Tibial nerve (tissue), 4 donors: Measurements from ENCODE around the gene DDX10. TPM values are rescaled to one million over a fixed set of nuclear protein-coding genes. Genes with fewer than 3 reads are reported as not detected.

Experiments used
- DNase-seq, 2 donors: peaks; one replicate each; pipeline ENCODE4 v3.0.0-alpha.2; 2019; ENCODE audit warnings: low spot score in 2 of 2
- H3K27ac ChIP-seq, 4 donors: fragments of 200-600 bp; sonication (generic) in 3 of 4; one replicate each; pipeline ENCODE4 v1.5.1; 2017 to 2019; ENCODE audit warnings: mild to moderate bottlenecking in 1 of 4
- H3K27me3 ChIP-seq, 2 donors: fragments of 200-600 bp; sonication (generic) in 1 of 2; one replicate each; pipeline versions ENCODE4 v1.5.1 to v1.6.0; 2017 to 2019
- H3K36me3 ChIP-seq, 3 donors: fragments of 200-600 bp; sonication (generic); one replicate each; pipeline ENCODE4 v1.5.1; 2018 to 2019
- H3K4me1 ChIP-seq, 4 donors: fragments of 200-600 bp; sonication (generic) in 3 of 4; one replicate each; pipeline ENCODE4 v1.5.1; 2017 to 2019
- H3K4me3 ChIP-seq, 4 donors: fragments of 200-600 bp; sonication (generic) in 3 of 4; one replicate each; pipeline ENCODE4 v1.5.1; 2017 to 2019; ENCODE audit warnings: mild to moderate bottlenecking in 1 of 4, moderate library complexity in 1 of 4
- H3K9me3 ChIP-seq, 4 donors: fragments of 200-600 bp; sonication (generic) in 3 of 4; one replicate each; pipeline ENCODE4 v1.5.1; 2017 to 2019
- CTCF ChIP-seq, 5 experiments: fragments of 200-600 bp in 3 of 5; fragments of 450-650 bp in 2 of 5; sonication (generic) in 3 of 5; IDR thresholded peaks; one replicate each; pipeline ENCODE4 v1.5.1; 2016 to 2019; ENCODE audit warnings: antibody characterized with exemption in 5 of 5, mild to moderate bottlenecking in 3 of 5, moderate library complexity in 2 of 5
- EP300 ChIP-seq, 2 donors: sonication (generic); formaldehyde crosslinking; IDR thresholded peaks; one replicate each; pipeline ENCODE4 v1.6.1; 2017; ENCODE audit warnings: antibody characterized with exemption in 2 of 2, mild to moderate bottlenecking in 1 of 2
- POLR2A ChIP-seq, 2 donors: fragments of 450-650 bp; IDR thresholded peaks; one replicate each; pipeline ENCODE4 v1.6.1; 2017; ENCODE audit warnings: antibody characterized with exemption in 2 of 2, mild to moderate bottlenecking in 2 of 2, moderate library complexity in 2 of 2
- WGBS, 2 donors: methylation state at CpG; one replicate each; pipeline ENCODE4 v1.1.5; 2018; 5-methylcytosine and 5-hydroxymethylcytosine counted together
- total RNA-seq, 4 donors: library from RNA; depleted of rRNA; stranded (reverse); fragments of >200 nt; gene quantifications; one replicate each; pipeline ENCODE4 v1.1.0, GENCODE V29; 2016

The DDX10 gene
- total RNA-seq, 4 donors from 2014 or later = 23.1 to 94.7 (median 31.6) TPM

- Histone ChIP-seq H3K4me3 (no peak overlapping the region), H3K4me1 (no peaks in the 10 kb centered on the region), H3K9me3 (no peaks in the 10 kb centered on the region), H3K27me3 (no peaks in the 10 kb centered on the region), H3K36me3 (peaks cover 0 to 9% (median 0%) of the 10 kb centered on the region in 3 donors), H3K27ac (no peak overlapping the region)
- 46 to 50% methylated on average over 1 of the region's 1 CpG for WGBS, 2 donors
- TF ChIP-seq EP300 (IDR thresholded peaks at IDR 0.05) = no peak
- no peak for TF ChIP-seq CTCF (IDR thresholded peaks at IDR 0.05)
- no peak for TF ChIP-seq POLR2A (IDR thresholded peaks at IDR 0.05)
- DNase-seq = no peak
Observed at GRCh38 chr11:108916290-108916689, 251.4 kb downstream of the DDX10 start.

GRCh38 chr11:108916935-108917334, 252.1 kb downstream of the DDX10 start:
- Histone ChIP-seq H3K27me3 (no peaks in the 10 kb centered on the region), H3K4me1 (no peaks in the 10 kb centered on the region), H3K9me3 (no peaks in the 10 kb centered on the region), H3K4me3 (no peak overlapping the region), H3K36me3 (peaks cover 0 to 9% (median 0%) of the 10 kb centered on the region in 3 donors), H3K27ac (no peak overlapping the region)
- no peak for DNase-seq
- 86 to 94% methylated on average over 2 of the region's 2 CpGs for WGBS, 2 donors
- TF ChIP-seq EP300 (IDR thresholded peaks at IDR 0.05) = no peak
- TF ChIP-seq POLR2A (IDR thresholded peaks at IDR 0.05) = no peak
- TF ChIP-seq CTCF (IDR thresholded peaks at IDR 0.05) = no peak

- Histone ChIP-seq H3K9me3 (no peaks in the 10 kb centered on the region), H3K27me3 (no peaks in the 10 kb centered on the region), H3K4me3 (no peak overlapping the region), H3K27ac (no peak overlapping the region), H3K36me3 (peaks cover 0 to 9% (median 0%) of the 10 kb centered on the region in 3 donors), H3K4me1 (no peaks in the 10 kb centered on the region)
- TF ChIP-seq CTCF (IDR thresholded peaks at IDR 0.05) (no peak), POLR2A (IDR thresholded peaks at IDR 0.05) (no peak), EP300 (IDR thresholded peaks at IDR 0.05) (no peak)
- 92 to 98% methylated on average over 2 of the region's 2 CpGs for WGBS, 2 donors
- no peak for DNase-seq
Observed at GRCh38 chr11:108921211-108921610, 256.3 kb downstream of the DDX10 start.

GRCh38 chr11:108922241-108922640, 257.4 kb downstream of the DDX10 start:
- no peak for DNase-seq

GRCh38 chr11:108923413-108923812, 258.5 kb downstream of the DDX10 start:
- Histone ChIP-seq H3K9me3 (no peaks in the 10 kb centered on the region), H3K36me3 (peaks cover 0 to 9% (median 0%) of the 10 kb centered on the region in 3 donors), H3K27ac (no peak overlapping the region), H3K27me3 (no peaks in the 10 kb centered on the region), H3K4me3 (no peak overlapping the region), H3K4me1 (no peaks in the 10 kb centered on the region)
- TF ChIP-seq CTCF (IDR thresholded peaks at IDR 0.05) (no peak), POLR2A (IDR thresholded peaks at IDR 0.05) (no peak), EP300 (IDR thresholded peaks at IDR 0.05) (no peak)
- WGBS, 2 donors = 95 to 97% methylated on average over 1 of the region's 1 CpG
- DNase-seq = no peak

More at GRCh38 chr11:108922241-108922640, 257.4 kb downstream of the DDX10 start:
- H3K27ac ChIP-seq = no peak overlapping the region
- no peaks in the 10 kb centered on the region for H3K27me3 ChIP-seq
- H3K4me3 ChIP-seq = no peak overlapping the region
- no peaks in the 10 kb centered on the region for H3K4me1 ChIP-seq
- WGBS, 2 donors = 49 to 56% methylated on average over 3 of the region's 3 CpGs
- TF ChIP-seq POLR2A (IDR thresholded peaks at IDR 0.05) (no peak), EP300 (IDR thresholded peaks at IDR 0.05) (no peak), CTCF (IDR thresholded peaks at IDR 0.05) (no peak)
- no peaks in the 10 kb centered on the region for H3K9me3 ChIP-seq
- peaks cover 0 to 9% (median 0%) of the 10 kb centered on the region in 3 donors for H3K36me3 ChIP-seq
